WTC11 (cell line): Measurements from ENCODE around the gene SELENOW. TPM values are rescaled to one million over a fixed set of nuclear protein-coding genes. Genes with fewer than 3 reads are reported as not detected.

Source experiments
- ATAC-seq: fragments of 200-7000 bp; cut with Tn5 transposase; 2 replicates; pipeline ENCODE4 v1.10.0; 2021; ENCODE audit warnings: mild to moderate bottlenecking, moderate library complexity
- CTCF ChIA-PET: fragments of 300-600 bp; sonication (Branson Sonifier 250); formaldehyde crosslinking; loops from one replicate; lab custom pipeline; 2021; ENCODE audit warnings: antibody characterized with exemption; lab: Charles Lee
- POLR2A ChIA-PET: fragments of 350-600 bp; sonication (Branson Sonifier 250); formaldehyde crosslinking; loops from one replicate; lab custom pipeline; 2021; ENCODE audit warnings: antibody characterized with exemption; lab: Charles Lee
- DNase-seq: peaks from one replicate; pipeline ENCODE4 v3.0.0; 2021; ENCODE audit warnings: low spot score
- H3K27ac Mint-ChIP-seq: 2 replicates; pipeline ENCODE4 v1.8.0; 2021; ENCODE audit warnings: mixed read lengths
- H3K27me3 Mint-ChIP-seq: 2 replicates; pipeline ENCODE4 v1.8.0; 2021; ENCODE audit warnings: low read depth, mild to moderate bottlenecking, moderate library complexity, mixed read lengths
- H3K36me3 Mint-ChIP-seq: 2 replicates; pipeline ENCODE4 v1.8.0; 2021; ENCODE audit warnings: mixed read lengths
- H3K4me1 Mint-ChIP-seq: 2 replicates; pipeline ENCODE4 v1.8.0; 2022; ENCODE audit warnings: mixed read lengths
- H3K4me3 Mint-ChIP-seq: 2 replicates; pipeline ENCODE4 v1.8.0; 2021; ENCODE audit warnings: mild to moderate bottlenecking, moderate library complexity, mixed read lengths
- H3K9me3 Mint-ChIP-seq: 2 replicates; pipeline ENCODE4 v1.8.0; 2021; ENCODE audit warnings: mixed read lengths
- AFF4 ChIP-seq: sonication (generic); formaldehyde crosslinking; IDR thresholded peaks from 2 replicates; pipeline ENCODE4 v1.8.1; 2023; ENCODE audit warnings: mild to moderate bottlenecking, missing genetic modification reagents, borderline replicate concordance
- AR ChIP-seq: fragments of 250-450 bp; sonication (Bioruptor Pico); IDR thresholded peaks from 2 replicates; pipeline ENCODE4 v1.9.0; 2021; ENCODE audit warnings: mild to moderate bottlenecking
- CBFB ChIP-seq: sonication (generic); formaldehyde crosslinking; IDR thresholded peaks from 2 replicates; pipeline ENCODE4 v1.8.1; 2022; ENCODE audit warnings: mild to moderate bottlenecking, low read depth, missing genetic modification reagents
- EMX1 ChIP-seq: fragments of 250-450 bp; sonication (Bioruptor Pico); IDR thresholded peaks from 2 replicates; pipeline ENCODE4 v1.8.0; 2021; ENCODE audit warnings: mild to moderate bottlenecking
- FOXK1 ChIP-seq: sonication (generic); formaldehyde crosslinking; IDR thresholded peaks from 2 replicates; pipeline ENCODE4 v1.8.0; 2022; ENCODE audit warnings: mild to moderate bottlenecking, moderate library complexity, missing genetic modification reagents
- FOXP1 ChIP-seq: sonication (generic); formaldehyde crosslinking; IDR thresholded peaks from 2 replicates; pipeline ENCODE4 v1.8.0; 2022; ENCODE audit warnings: missing genetic modification reagents, mild to moderate bottlenecking, moderate library complexity, borderline replicate concordance
- GRHL2 ChIP-seq: fragments of 250-450 bp; sonication (Bioruptor Pico); IDR thresholded peaks from 2 replicates; pipeline ENCODE4 v1.8.0; 2022; ENCODE audit warnings: mild to moderate bottlenecking, moderate library complexity; ENCODE audit not compliant: insufficient replicate concordance, severe bottlenecking
- KAT7 ChIP-seq: sonication (generic); formaldehyde crosslinking; IDR thresholded peaks from 2 replicates; pipeline ENCODE4 v1.8.1; 2023; ENCODE audit warnings: missing genetic modification reagents, mild to moderate bottlenecking, borderline replicate concordance
- MAX ChIP-seq: sonication (generic); formaldehyde crosslinking; IDR thresholded peaks from 2 replicates; pipeline ENCODE4 v1.8.0; 2022; ENCODE audit warnings: mild to moderate bottlenecking, missing genetic modification reagents
- MXD4 ChIP-seq: fragments of 250-450 bp; sonication (Bioruptor Pico); IDR thresholded peaks from 2 replicates; pipeline ENCODE4 v1.8.0; 2021; ENCODE audit warnings: mild to moderate bottlenecking, moderate library complexity, borderline replicate concordance
- MYBL2 ChIP-seq: sonication (generic); formaldehyde crosslinking; IDR thresholded peaks from 2 replicates; pipeline ENCODE4 v1.8.1; 2023; ENCODE audit warnings: mild to moderate bottlenecking, moderate library complexity, missing genetic modification reagents
- NFE2L1 ChIP-seq: sonication (generic); formaldehyde crosslinking; IDR thresholded peaks from 2 replicates; pipeline ENCODE4 v1.8.1; 2023; ENCODE audit warnings: missing genetic modification reagents
- NR3C1 ChIP-seq: sonication (generic); formaldehyde crosslinking; conservative IDR thresholded peaks from 2 replicates; pipeline ENCODE4 v1.8.1; 2023; ENCODE audit warnings: low read depth, mild to moderate bottlenecking, missing genetic modification reagents
- OVOL2 ChIP-seq: fragments of 250-450 bp; sonication (Bioruptor Pico); IDR thresholded peaks from 2 replicates; pipeline ENCODE4 v1.9.0; 2021; ENCODE audit warnings: mild to moderate bottlenecking, borderline replicate concordance
- RELA ChIP-seq: sonication (generic); formaldehyde crosslinking; IDR thresholded peaks from 2 replicates; pipeline ENCODE4 v1.8.1; 2022; ENCODE audit warnings: missing genetic modification reagents, mild to moderate bottlenecking, borderline replicate concordance
- SP1 ChIP-seq: sonication (generic); formaldehyde crosslinking; conservative IDR thresholded peaks from 2 replicates; pipeline ENCODE4 v1.8.1; 2022; ENCODE audit warnings: missing genetic modification reagents
- STAT6 ChIP-seq: sonication (generic); formaldehyde crosslinking; conservative IDR thresholded peaks from 2 replicates; pipeline ENCODE4 v1.8.1; 2023; ENCODE audit warnings: mild to moderate bottlenecking, low read depth, missing genetic modification reagents, moderate library complexity
- TCF7 ChIP-seq: sonication (generic); formaldehyde crosslinking; IDR thresholded peaks from 2 replicates; pipeline ENCODE4 v1.8.0; 2022; ENCODE audit warnings: mild to moderate bottlenecking, low read depth, missing genetic modification reagents, moderate library complexity
- USF1 ChIP-seq: sonication (generic); formaldehyde crosslinking; IDR thresholded peaks from 2 replicates; pipeline ENCODE4 v1.8.0; 2022; ENCODE audit warnings: mild to moderate bottlenecking, missing genetic modification reagents
- ZBTB43 ChIP-seq: sonication (generic); formaldehyde crosslinking; IDR thresholded peaks from 2 replicates; pipeline ENCODE4 v1.8.1; 2023; ENCODE audit warnings: mild to moderate bottlenecking, missing genetic modification reagents
- ZNF219 ChIP-seq: sonication (generic); formaldehyde crosslinking; IDR thresholded peaks from 2 replicates; pipeline ENCODE4 v1.8.0; 2023; ENCODE audit warnings: missing genetic modification reagents, mild to moderate bottlenecking, borderline replicate concordance
- ZNF263 ChIP-seq: sonication (generic); formaldehyde crosslinking; IDR thresholded peaks from 2 replicates; pipeline ENCODE4 v1.8.1; 2022; ENCODE audit warnings: low read depth, mild to moderate bottlenecking, moderate library complexity, missing genetic modification reagents
- total RNA-seq: library from RNA; stranded (reverse); gene quantifications from 3 replicates; pipeline ENCODE4 v1.2.3, GENCODE V29; 2021

SELENOW gene
- total RNA-seq, 1 experiment from 2014 or later: 391 TPM

- H3K36me3 Mint-ChIP-seq: peaks cover 56% of the 10 kb centered on the region
- DNase-seq (no peak), ATAC-seq (no peak)
- TF ChIP-seq ZNF219 (CRISPR knock-in tag) (no peak), CBFB (no peak), TCF7 (no peak), FOXP1 (CRISPR knock-in tag) (no peak), ZBTB43 (no peak), RELA (CRISPR knock-in tag) (no peak)
- no peak overlapping the region for H3K27ac Mint-ChIP-seq
- ChIA-PET CTCF (interaction anchor here (1.2 kb wide), 1 partner anchor 16 kb away, joined by 4 read pairs; no protein-coding TSS in a partner anchor), POLR2A (no interaction called here)
- H3K9me3 Mint-ChIP-seq: no peaks in the 10 kb centered on the region
- H3K27me3 Mint-ChIP-seq: no peaks in the 10 kb centered on the region; the same call in 1 of the 2 replicates
- peaks cover 5% of the 10 kb centered on the region for H3K4me1 Mint-ChIP-seq
- H3K4me3 Mint-ChIP-seq: no peak overlapping the region
Measured at GRCh38 chr19:47749326-47749725, 29.2 kb upstream of the SELENOW start.

GRCh38 chr19:47750752-47751151 is 27.8 kb upstream of the SELENOW start:
- Mint-ChIP-seq H3K9me3 (no peaks in the 10 kb centered on the region), H3K4me3 (no peak overlapping the region), H3K27me3 (no peaks in the 10 kb centered on the region), H3K36me3 (peaks cover 56% of the 10 kb centered on the region), H3K4me1 (peaks cover 5% of the 10 kb centered on the region), H3K27ac (no peak overlapping the region)
- no peak for ATAC-seq
- no peak for DNase-seq
- POLR2A ChIA-PET: no interaction called here
- no peak for TF ChIP-seq FOXP1 (CRISPR knock-in tag)
- TF ChIP-seq SP1 (CRISPR knock-in tag): no peak
- TF ChIP-seq NFE2L1 (CRISPR knock-in tag): no peak
- no peak for TF ChIP-seq ZNF219 (CRISPR knock-in tag)
- TF ChIP-seq KAT7: no peak
- no peak for TF ChIP-seq MXD4 (CRISPR knock-in tag)
- TF ChIP-seq FOXK1 (CRISPR knock-in tag): no peak
- no peak for TF ChIP-seq MYBL2
- TF ChIP-seq USF1 (CRISPR knock-in tag): no peak
- no peak for TF ChIP-seq AR (CRISPR knock-in tag)
- no peak for TF ChIP-seq ZNF263 (CRISPR knock-in tag)
- TF ChIP-seq GRHL2 (CRISPR knock-in tag): no peak
- no peak for TF ChIP-seq AFF4
- TF ChIP-seq NR3C1 (CRISPR knock-in tag): no peak
- no peak for TF ChIP-seq RELA (CRISPR knock-in tag)
- no peak for TF ChIP-seq STAT6 (CRISPR knock-in tag)
- no peak for TF ChIP-seq EMX1 (CRISPR knock-in tag)
- TF ChIP-seq MAX (CRISPR knock-in tag): no peak
- no peak for TF ChIP-seq OVOL2
- CTCF ChIA-PET: interaction anchor here (0.9 kb wide), 1 partner anchor 38 kb away, joined by 3 read pairs; no protein-coding TSS in a partner anchor
